Measurements from ENCODE around the gene NCKAP5.

DNA sequence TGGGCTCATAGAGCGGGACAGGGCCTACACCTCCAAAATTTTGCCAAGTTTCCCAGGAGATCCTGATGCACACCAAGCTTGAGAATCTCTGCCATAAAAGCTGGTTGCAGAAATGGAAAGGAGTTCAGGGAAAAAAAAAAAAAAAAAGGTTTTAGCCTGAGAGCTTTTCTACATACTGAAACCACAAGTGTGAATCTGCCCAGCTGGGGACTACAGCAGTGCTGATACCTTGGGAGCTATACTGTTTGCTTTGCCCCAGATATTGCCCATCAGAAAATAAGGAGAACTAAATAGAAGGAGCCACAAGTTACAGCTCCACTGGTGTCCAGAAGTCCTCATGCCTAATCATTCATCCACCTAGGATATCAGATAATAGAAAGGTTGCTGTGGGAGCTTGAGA is 38.4 kb upstream of the NCKAP5 start:
- TF ChIP-seq, protein P1, sequence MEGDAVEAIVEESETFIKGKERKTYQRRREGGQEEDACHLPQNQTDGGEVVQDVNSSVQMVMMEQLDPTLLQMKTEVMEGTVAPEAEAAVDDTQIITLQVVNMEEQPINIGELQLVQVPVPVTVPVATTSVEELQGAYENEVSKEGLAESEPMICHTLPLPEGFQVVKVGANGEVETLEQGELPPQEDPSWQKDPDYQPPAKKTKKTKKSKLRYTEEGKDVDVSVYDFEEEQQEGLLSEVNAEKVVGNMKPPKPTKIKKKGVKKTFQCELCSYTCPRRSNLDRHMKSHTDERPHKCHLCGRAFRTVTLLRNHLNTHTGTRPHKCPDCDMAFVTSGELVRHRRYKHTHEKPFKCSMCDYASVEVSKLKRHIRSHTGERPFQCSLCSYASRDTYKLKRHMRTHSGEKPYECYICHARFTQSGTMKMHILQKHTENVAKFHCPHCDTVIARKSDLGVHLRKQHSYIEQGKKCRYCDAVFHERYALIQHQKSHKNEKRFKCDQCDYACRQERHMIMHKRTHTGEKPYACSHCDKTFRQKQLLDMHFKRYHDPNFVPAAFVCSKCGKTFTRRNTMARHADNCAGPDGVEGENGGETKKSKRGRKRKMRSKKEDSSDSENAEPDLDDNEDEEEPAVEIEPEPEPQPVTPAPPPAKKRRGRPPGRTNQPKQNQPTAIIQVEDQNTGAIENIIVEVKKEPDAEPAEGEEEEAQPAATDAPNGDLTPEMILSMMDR (IDR thresholded peaks at IDR 0.05 in 8 of 11, conservative IDR thresholded peaks at IDR 0.05 in 3 of 11) = no peak
- TF ChIP-seq POLR2A (IDR thresholded peaks at IDR 0.05) = no peak
- no peak for TF ChIP-seq POLR2AphosphoS5 (IDR thresholded peaks at IDR 0.05)

All from spleen (tissue), 7 donors.